LNCAP (cell line): ENCODE results near the gene SLC6A4.

ENCODE experiments used
- CTCF ChIP-seq: fragments of 450-650 bp; IDR thresholded peaks from 2 replicates; pipeline ENCODE4 v1.5.1; 2017; ENCODE audit warnings: mild to moderate bottlenecking

The SLC6A4 gene

GRCh38 chr17:30188211-30188939 lies 47.1 kb downstream of the SLC6A4 start:
- TF ChIP-seq CTCF: no peak

GRCh38 chr17:30187573-30187972 lies 47.9 kb downstream of the SLC6A4 start:
- TF ChIP-seq CTCF: no peak

- TF ChIP-seq CTCF: no peak
Observed at GRCh38 chr17:30186761-30187160, 48.7 kb downstream of the SLC6A4 start.

GRCh38 chr17:30176855-30177254 lies 58.6 kb downstream of the SLC6A4 start:
- TF ChIP-seq CTCF: no peak

GRCh38 chr17:30174556-30174955 lies 60.9 kb downstream of the SLC6A4 start:
- TF ChIP-seq CTCF: no peak

GRCh38 chr17:30173649-30174048 lies 61.8 kb downstream of the SLC6A4 start:
- TF ChIP-seq CTCF: no peak

GRCh38 chr17:30172560-30172959 lies 62.9 kb downstream of the SLC6A4 start:
- no peak for TF ChIP-seq CTCF

- no peak for TF ChIP-seq CTCF
Observed at GRCh38 chr17:30170415-30170987, 65.0 kb downstream of the SLC6A4 start.
